GM12864 (cell line): ENCODE data around the gene MASTL.
A peak's percentile ranks its signal among the peaks of the same experiment; 100 is the strongest.
"Not testable (repeated sequence)": the region's sequence is repeated elsewhere in the genome, so short reads cannot be mapped to it uniquely, and the experiment has no call there.

Source experiments
- DNase-seq: peaks from one replicate; pipeline ENCODE4 v3.0.0-alpha.2; 2011; ENCODE audit warnings: low read depth
- H3K4me3 ChIP-seq: 2 replicates; pipeline ENCODE4 v1.5.1; 2011; ENCODE audit warnings: mild to moderate bottlenecking, low read depth, low read length, control low read depth
- CTCF ChIP-seq: IDR thresholded peaks from 2 replicates; pipeline ENCODE4 v1.5.1; 2011; ENCODE audit warnings: low read depth, mild to moderate bottlenecking, moderate library complexity, low read length, control low read depth, inconsistent platforms; ENCODE audit errors: missing control alignments

Gene MASTL

GRCh38 chr10:27150261-27150660 lies 4.9 kb upstream of the MASTL start:
- H3K4me3 ChIP-seq, result no peak overlapping the region
- no peak for TF ChIP-seq CTCF
- no peak for DNase-seq

DNA sequence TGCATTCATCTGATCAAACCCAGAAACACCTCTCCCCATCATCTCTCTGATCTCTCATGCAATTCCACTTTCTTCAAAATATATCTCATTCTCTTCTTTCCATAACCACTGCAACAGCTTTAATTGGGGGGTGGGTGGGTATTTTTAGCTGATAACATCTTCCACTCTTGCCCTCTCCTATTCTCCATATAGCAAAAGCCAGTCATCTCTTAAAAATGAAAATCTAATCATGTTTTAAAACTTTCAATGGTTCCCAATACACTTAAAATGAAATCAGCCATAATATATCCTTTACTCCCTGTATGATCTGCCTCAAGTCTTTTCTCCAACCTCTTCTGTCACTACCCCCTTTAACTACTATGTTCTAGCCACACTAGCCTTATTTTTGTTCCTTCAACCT lies 2.5 kb upstream of the MASTL start:
- no peak for DNase-seq
- TF ChIP-seq CTCF, result no peak
- peak overlapping the region; percentile 92 for H3K4me3 ChIP-seq

DNA sequence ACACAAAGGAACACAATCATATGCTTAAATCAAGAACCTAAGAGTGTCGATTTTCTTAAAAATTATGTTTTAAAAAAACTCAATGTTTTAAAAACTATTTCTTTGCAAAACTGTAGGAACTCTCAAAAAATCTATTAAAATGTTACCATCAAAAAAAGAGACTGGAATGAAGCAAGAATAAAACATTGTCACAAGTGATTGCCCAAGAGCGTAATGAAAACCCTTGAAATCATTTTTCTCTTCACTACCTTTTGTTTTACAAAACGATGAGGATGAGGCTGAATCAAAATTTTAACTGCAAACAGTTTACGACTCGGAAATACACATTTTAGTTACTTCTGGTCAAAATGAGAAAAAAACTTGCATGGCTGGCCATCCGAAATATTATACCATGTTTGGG lies 1.8 kb upstream of the MASTL start:
- H3K4me3 ChIP-seq, result peak overlapping the region; percentile 92
- TF ChIP-seq CTCF, result no peak
- no peak for DNase-seq

- peak overlapping the region; percentile 92 for H3K4me3 ChIP-seq
- TF ChIP-seq CTCF, result no peak
- DNase-seq, result no peak
These were observed 1.3 kb upstream of the MASTL start for GRCh38 chr10:27153845-27154193.

GRCh38 chr10:27156566-27156965 lies 1.4 kb downstream of the MASTL start:
- peak overlapping the region; percentile 92 for H3K4me3 ChIP-seq
- DNase-seq, result not testable (repeated sequence)

GRCh38 chr10:27157150-27157549 lies 2.0 kb downstream of the MASTL start:
- peak overlapping the region; percentile 92 for H3K4me3 ChIP-seq

DNA sequence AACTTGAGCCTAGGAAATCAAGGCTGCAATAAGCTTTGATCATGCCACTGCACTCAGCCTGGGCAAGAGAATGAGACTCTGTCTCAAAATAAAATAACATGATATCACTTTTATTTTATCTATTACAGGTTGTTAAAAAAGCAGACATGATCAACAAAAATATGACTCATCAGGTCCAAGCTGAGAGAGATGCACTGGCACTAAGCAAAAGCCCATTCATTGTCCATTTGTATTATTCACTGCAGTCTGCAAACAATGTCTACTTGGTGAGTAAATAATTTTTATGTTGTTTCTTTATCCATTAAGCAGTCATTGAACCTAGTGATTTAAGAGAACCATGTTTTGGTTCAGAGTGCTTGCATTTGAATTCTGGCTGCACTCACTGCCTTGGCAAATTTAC lies 3.3 kb downstream of the MASTL start:
- no peak for DNase-seq
- no peak for TF ChIP-seq CTCF

More at GRCh38 chr10:27157150-27157549, 2.0 kb downstream of the MASTL start:
- no peak for TF ChIP-seq CTCF
- DNase-seq, result no peak

GRCh38 chr10:27169849-27170248 lies 14.7 kb downstream of the MASTL start:
- no peak for TF ChIP-seq CTCF
- no peak for DNase-seq
- no peak overlapping the region for H3K4me3 ChIP-seq

More for the DNA sequence above, 3.3 kb downstream of the MASTL start:
- H3K4me3 ChIP-seq, result no peak overlapping the region
